GM23338 (cell line): ENCODE data around the gene HEBP1. TPM values are rescaled to one million over a fixed set of nuclear protein-coding genes. Genes with fewer than 3 reads are reported as not detected.

ENCODE experiments used
- ATAC-seq: fragments of 200-7000 bp; cut with Tn5 transposase; 3 replicates; pipeline ENCODE4 v1.9.1; 2020
- DNase-seq: peaks from one replicate; pipeline ENCODE4 v3.0.0-alpha.2; 2015; ENCODE audit warnings: low spot score
- H2AFZ ChIP-seq: fragments of 200-600 bp; sonication (generic); 2 replicates; pipeline ENCODE4 v1.8.0; 2016; ENCODE audit warnings: antibody characterized with exemption, mild to moderate bottlenecking, moderate library complexity
- H3F3A ChIP-seq: fragments of 200-600 bp; sonication (generic); replicated peaks from 2 replicates; pipeline ENCODE4 v1.8.0; 2017; ENCODE audit warnings: antibody characterized with exemption, mixed run types, low read depth
- H3K27ac ChIP-seq: fragments of 200-600 bp; sonication (generic); 2 replicates; pipeline ENCODE4 v1.6.1; 2016; ENCODE audit warnings: low read depth
- H3K27me3 ChIP-seq: fragments of 200-600 bp; sonication (generic); 2 replicates; pipeline ENCODE4 v1.8.0; 2016; ENCODE audit warnings: mild to moderate bottlenecking, mixed run types, moderate library complexity; ENCODE audit not compliant: insufficient read depth
- H3K36me3 ChIP-seq: fragments of 200-600 bp; sonication (generic); 2 replicates; pipeline ENCODE4 v1.8.0; 2016; ENCODE audit warnings: mild to moderate bottlenecking; ENCODE audit not compliant: insufficient read depth
- H3K4me1 ChIP-seq: fragments of 200-600 bp; sonication (generic); 2 replicates; pipeline ENCODE4 v1.8.0; 2016; ENCODE audit warnings: mild to moderate bottlenecking, moderate library complexity; ENCODE audit not compliant: insufficient read depth
- H3K4me2 ChIP-seq: fragments of 200-600 bp; sonication (generic); 2 replicates; pipeline ENCODE4 v1.7.1; 2017; ENCODE audit warnings: mixed run types
- H3K4me3 ChIP-seq: fragments of 200-600 bp; sonication (generic); 2 replicates; pipeline ENCODE4 v1.6.1; 2016; ENCODE audit warnings: mixed run types
- H3K79me2 ChIP-seq: fragments of 200-600 bp; sonication (generic); replicated peaks from 2 replicates; pipeline ENCODE4 v1.8.0; 2017; ENCODE audit warnings: mild to moderate bottlenecking; ENCODE audit not compliant: insufficient read depth
- H3K9me2 ChIP-seq: fragments of 200-600 bp; sonication (generic); 2 replicates; pipeline ENCODE4 v1.8.0; 2017; ENCODE audit not compliant: insufficient read depth
- H4K20me1 ChIP-seq: fragments of 200-600 bp; sonication (generic); replicated peaks from 2 replicates; pipeline ENCODE4 v1.8.0; 2017; ENCODE audit warnings: mild to moderate bottlenecking; ENCODE audit not compliant: insufficient read depth
- H3K27ac Mint-ChIP-seq: 2 replicates; pipeline ENCODE4 v1.8.0; 2020; ENCODE audit warnings: inconsistent platforms, mild to moderate bottlenecking, moderate library complexity, mixed read lengths
- H3K27me3 Mint-ChIP-seq: 3 replicates; pipeline ENCODE4 v1.8.0; 2022; ENCODE audit warnings: low read depth, mild to moderate bottlenecking, moderate library complexity, mixed read lengths, inconsistent platforms; ENCODE audit not compliant: insufficient read depth, poor library complexity
- H3K36me3 Mint-ChIP-seq: 3 replicates; pipeline ENCODE4 v1.8.0; 2021; ENCODE audit warnings: low read depth, mild to moderate bottlenecking, inconsistent platforms, moderate library complexity, mixed read lengths
- H3K4me1 Mint-ChIP-seq: 3 replicates; pipeline ENCODE4 v1.8.0; 2020; ENCODE audit warnings: mild to moderate bottlenecking, inconsistent platforms, mixed read lengths
- H3K4me3 Mint-ChIP-seq: 3 replicates; pipeline ENCODE4 v1.8.0; 2021; ENCODE audit warnings: moderate library complexity, mild to moderate bottlenecking, inconsistent platforms, mixed read lengths
- H3K9me3 Mint-ChIP-seq: 3 replicates; pipeline ENCODE4 v1.8.0; 2020; ENCODE audit warnings: moderate library complexity, mild to moderate bottlenecking, inconsistent platforms, mixed read lengths
- CREB1 ChIP-seq: fragments of 250-450 bp; sonication (Bioruptor Pico); IDR thresholded peaks from 2 replicates; pipeline ENCODE4 v1.5.0; 2020; ENCODE audit warnings: low read depth, mild to moderate bottlenecking, moderate library complexity
- EZH2 ChIP-seq: fragments of 200-600 bp; sonication (generic); IDR thresholded peaks from one replicate; pipeline ENCODE4 v1.8.0; 2017; ENCODE audit warnings: antibody characterized with exemption, mild to moderate bottlenecking, low read depth; ENCODE audit not compliant: unreplicated experiment
- EZH2phosphoT487 ChIP-seq: fragments of 200-600 bp; sonication (generic); IDR thresholded peaks from one replicate; pipeline ENCODE4 v1.8.1; 2018; ENCODE audit warnings: antibody characterized with exemption; ENCODE audit not compliant: unreplicated experiment
- NANOG ChIP-seq: IDR thresholded peaks from 2 replicates; pipeline ENCODE4 v1.6.1; 2016; ENCODE audit warnings: antibody characterized with exemption, borderline replicate concordance
- POLR2AphosphoS5 ChIP-seq: IDR thresholded peaks from 2 replicates; pipeline ENCODE4 v1.6.1; 2016; ENCODE audit warnings: antibody characterized with exemption, low read depth
- REST ChIP-seq: IDR thresholded peaks from one replicate; pipeline ENCODE4 v1.6.1; 2018; ENCODE audit warnings: antibody characterized with exemption; ENCODE audit not compliant: unreplicated experiment
- ZNF114 ChIP-seq: fragments of 250-450 bp; sonication (Bioruptor Pico); IDR thresholded peaks from 2 replicates; pipeline ENCODE4 v1.5.0; 2020; ENCODE audit warnings: mild to moderate bottlenecking, moderate library complexity
- long read RNA-seq: library from polyadenylated mRNA; unstranded; transcript quantifications from one replicate; pipeline ENCODE4 v2.0.0, GENCODE V29; 2020; ENCODE audit not compliant: unreplicated experiment
- polyA plus RNA-seq: library from polyadenylated mRNA; unstranded; fragments of >200 nt; fragmentation: Nextera tagmentation; extraction: Ambion mirVana; gene quantifications from 2 replicates; pipeline ENCODE4 v1.2.1, GENCODE V29; 2016
- total RNA-seq: library from RNA; depleted of rRNA; stranded (reverse); fragments of >200 nt; shearing (Covaris generic); gene quantifications from 2 replicates; pipeline ENCODE4 v1.2.3, GENCODE V29; 2014; rRNA removed
- TF ChIP-seq, protein P1 (sequence below): fragments of 250-450 bp; sonication (Bioruptor Pico); IDR thresholded peaks from 2 replicates; pipeline ENCODE4 v1.5.0; 2020; ENCODE audit warnings: mild to moderate bottlenecking, moderate library complexity

Gene HEBP1
- total RNA-seq = 25.2 and 33.9 TPM in 2 replicates
- 45.1 and 46.8 TPM in 2 replicates for polyA plus RNA-seq
- long read RNA-seq, transcript HEBP1-201 (4 exons, 1,173 nt) = major isoform, 91 of 93 reads
- long read RNA-seq, partial matches to known transcripts = 1 of 93 reads
- long read RNA-seq, other reads (novel, unspliced or antisense) = 1 of 93 reads

DNA sequence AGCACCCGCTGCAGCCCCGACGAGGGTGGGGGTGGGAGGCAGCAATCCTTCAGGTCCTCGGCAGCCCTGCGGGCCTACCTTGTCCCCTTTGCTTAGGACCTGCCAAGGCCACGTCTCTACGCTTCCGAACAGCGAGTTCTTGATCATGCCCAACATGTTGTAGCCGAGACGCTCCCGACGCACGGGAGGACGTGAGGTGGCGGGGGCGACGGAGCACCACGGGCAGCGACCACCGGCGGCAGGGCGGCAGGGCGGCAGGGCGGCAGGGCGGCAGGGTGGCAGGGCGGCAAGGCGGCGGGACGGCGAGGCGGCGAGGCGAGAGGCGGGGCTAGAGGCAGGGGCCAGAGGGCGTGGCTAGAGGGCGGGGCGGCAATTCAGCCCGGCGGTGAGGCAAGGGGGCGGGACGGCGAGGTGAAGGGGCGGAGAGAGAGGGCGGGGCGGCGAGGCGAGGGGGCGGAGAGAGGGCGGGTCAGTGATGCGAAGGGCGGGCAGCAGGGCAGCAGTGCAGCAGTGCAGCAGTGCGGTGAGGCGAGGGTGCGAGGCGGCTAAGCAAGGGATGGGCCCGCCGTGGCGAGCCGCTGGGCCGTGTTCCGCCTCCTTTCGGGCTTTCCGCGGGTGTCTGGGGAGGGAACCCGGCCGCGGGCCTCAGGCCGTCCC, at the start of gene HEBP1:
TSS of gene HEBP1 (minus strand) at position 307 of the 657 bp plus-strand sequence. CDS start at position 156, 151 bp downstream.
- peak within 1 kb of the TSS; percentile 90 for H3K4me3 ChIP-seq
- peaks cover 20% of the 10 kb centered on the region for H3K27me3 Mint-ChIP-seq
- H3K4me1 Mint-ChIP-seq = peaks cover 44% of the 10 kb centered on the region
- peak within 1 kb of the TSS; percentile 94 for H2AFZ ChIP-seq
- 0 out of 2 replicates have a peak within 1 kb of the TSS, but pooled peaks have one; percentile 50 for H3K27ac ChIP-seq
- TF ChIP-seq CREB1 (CRISPR knock-in tag) (no peak), POLR2AphosphoS5 (peak; percentile 90)
- H4K20me1 ChIP-seq = peaks cover 2% of the 10 kb centered on the region
- H3K36me3 ChIP-seq = no peaks in the 10 kb centered on the region
- peak within 1 kb of the TSS; percentile 84 for H3K4me3 Mint-ChIP-seq
- peaks cover 5% of the 10 kb centered on the region; the same call in 2 of the 3 replicates for H3K36me3 Mint-ChIP-seq
- DNase-seq (peak; percentile 94), ATAC-seq (peak; percentile 84)
- peaks cover 23% of the 10 kb centered on the region for H3K79me2 ChIP-seq
- peaks cover 8% of the 10 kb centered on the region; the same call in 1 of the 3 replicates for H3K9me3 Mint-ChIP-seq
- H3F3A ChIP-seq = 0 out of 2 replicates have a peak, but pooled peaks cover 6% of the 10 kb centered on the region
- H3K27me3 ChIP-seq = peaks cover 21% of the 10 kb centered on the region
- peak within 1 kb of the TSS; percentile 61 for H3K27ac Mint-ChIP-seq
- peaks cover 29% of the 10 kb centered on the region for H3K4me1 ChIP-seq
- no peaks in the 10 kb centered on the region for H3K9me2 ChIP-seq
- H3K4me2 ChIP-seq = peak within 1 kb of the TSS; percentile 100

DNA sequence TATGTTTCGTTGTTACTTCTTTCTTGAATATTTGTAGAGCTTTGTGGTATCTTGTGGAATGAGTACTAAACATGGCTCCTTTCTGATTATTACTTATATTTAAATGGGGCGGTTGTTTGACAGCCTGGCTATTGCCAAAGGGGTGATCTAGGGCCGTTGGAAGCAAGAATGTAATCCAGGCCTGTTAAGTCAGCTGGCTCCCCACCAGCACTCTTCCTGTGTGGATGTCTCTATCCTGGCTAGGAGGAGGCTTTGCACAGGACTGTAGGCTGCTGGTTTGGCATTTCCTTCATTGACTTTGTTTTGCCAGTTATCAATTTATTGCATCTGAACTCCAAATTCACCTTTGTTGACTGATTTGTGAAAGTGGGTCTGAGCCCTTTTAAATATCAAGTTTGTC, 49.8 kb upstream of the HEBP1 start:
- Histone ChIP-seq H3K9me2 (peaks cover 3% of the 10 kb centered on the region; the same call in 1 of the 2 replicates), H3K36me3 (peaks cover 21% of the 10 kb centered on the region), H2AFZ (no peak overlapping the region), H3K4me1 (peaks cover 12% of the 10 kb centered on the region; the same call in 1 of the 2 replicates), H3F3A (no peaks in the 10 kb centered on the region), H3K27me3 (no peaks in the 10 kb centered on the region), H3K4me2 (no peak overlapping the region), H3K27ac (no peak overlapping the region), H3K4me3 (no peak overlapping the region), H3K79me2 (peaks cover 82% of the 10 kb centered on the region), H4K20me1 (no peaks in the 10 kb centered on the region; the same call in 1 of the 2 replicates)
- H3K27ac Mint-ChIP-seq = no peak overlapping the region
- H3K27me3 Mint-ChIP-seq = peaks cover 2% of the 10 kb centered on the region
- H3K4me1 Mint-ChIP-seq = peaks cover 37% of the 10 kb centered on the region
- ATAC-seq = peak; percentile 70
- H3K4me3 Mint-ChIP-seq = no peak overlapping the region
- peaks cover 25% of the 10 kb centered on the region for H3K9me3 Mint-ChIP-seq
- DNase-seq = peak; percentile 28
- peaks cover 28% of the 10 kb centered on the region for H3K36me3 Mint-ChIP-seq
- TF ChIP-seq, protein P1, sequence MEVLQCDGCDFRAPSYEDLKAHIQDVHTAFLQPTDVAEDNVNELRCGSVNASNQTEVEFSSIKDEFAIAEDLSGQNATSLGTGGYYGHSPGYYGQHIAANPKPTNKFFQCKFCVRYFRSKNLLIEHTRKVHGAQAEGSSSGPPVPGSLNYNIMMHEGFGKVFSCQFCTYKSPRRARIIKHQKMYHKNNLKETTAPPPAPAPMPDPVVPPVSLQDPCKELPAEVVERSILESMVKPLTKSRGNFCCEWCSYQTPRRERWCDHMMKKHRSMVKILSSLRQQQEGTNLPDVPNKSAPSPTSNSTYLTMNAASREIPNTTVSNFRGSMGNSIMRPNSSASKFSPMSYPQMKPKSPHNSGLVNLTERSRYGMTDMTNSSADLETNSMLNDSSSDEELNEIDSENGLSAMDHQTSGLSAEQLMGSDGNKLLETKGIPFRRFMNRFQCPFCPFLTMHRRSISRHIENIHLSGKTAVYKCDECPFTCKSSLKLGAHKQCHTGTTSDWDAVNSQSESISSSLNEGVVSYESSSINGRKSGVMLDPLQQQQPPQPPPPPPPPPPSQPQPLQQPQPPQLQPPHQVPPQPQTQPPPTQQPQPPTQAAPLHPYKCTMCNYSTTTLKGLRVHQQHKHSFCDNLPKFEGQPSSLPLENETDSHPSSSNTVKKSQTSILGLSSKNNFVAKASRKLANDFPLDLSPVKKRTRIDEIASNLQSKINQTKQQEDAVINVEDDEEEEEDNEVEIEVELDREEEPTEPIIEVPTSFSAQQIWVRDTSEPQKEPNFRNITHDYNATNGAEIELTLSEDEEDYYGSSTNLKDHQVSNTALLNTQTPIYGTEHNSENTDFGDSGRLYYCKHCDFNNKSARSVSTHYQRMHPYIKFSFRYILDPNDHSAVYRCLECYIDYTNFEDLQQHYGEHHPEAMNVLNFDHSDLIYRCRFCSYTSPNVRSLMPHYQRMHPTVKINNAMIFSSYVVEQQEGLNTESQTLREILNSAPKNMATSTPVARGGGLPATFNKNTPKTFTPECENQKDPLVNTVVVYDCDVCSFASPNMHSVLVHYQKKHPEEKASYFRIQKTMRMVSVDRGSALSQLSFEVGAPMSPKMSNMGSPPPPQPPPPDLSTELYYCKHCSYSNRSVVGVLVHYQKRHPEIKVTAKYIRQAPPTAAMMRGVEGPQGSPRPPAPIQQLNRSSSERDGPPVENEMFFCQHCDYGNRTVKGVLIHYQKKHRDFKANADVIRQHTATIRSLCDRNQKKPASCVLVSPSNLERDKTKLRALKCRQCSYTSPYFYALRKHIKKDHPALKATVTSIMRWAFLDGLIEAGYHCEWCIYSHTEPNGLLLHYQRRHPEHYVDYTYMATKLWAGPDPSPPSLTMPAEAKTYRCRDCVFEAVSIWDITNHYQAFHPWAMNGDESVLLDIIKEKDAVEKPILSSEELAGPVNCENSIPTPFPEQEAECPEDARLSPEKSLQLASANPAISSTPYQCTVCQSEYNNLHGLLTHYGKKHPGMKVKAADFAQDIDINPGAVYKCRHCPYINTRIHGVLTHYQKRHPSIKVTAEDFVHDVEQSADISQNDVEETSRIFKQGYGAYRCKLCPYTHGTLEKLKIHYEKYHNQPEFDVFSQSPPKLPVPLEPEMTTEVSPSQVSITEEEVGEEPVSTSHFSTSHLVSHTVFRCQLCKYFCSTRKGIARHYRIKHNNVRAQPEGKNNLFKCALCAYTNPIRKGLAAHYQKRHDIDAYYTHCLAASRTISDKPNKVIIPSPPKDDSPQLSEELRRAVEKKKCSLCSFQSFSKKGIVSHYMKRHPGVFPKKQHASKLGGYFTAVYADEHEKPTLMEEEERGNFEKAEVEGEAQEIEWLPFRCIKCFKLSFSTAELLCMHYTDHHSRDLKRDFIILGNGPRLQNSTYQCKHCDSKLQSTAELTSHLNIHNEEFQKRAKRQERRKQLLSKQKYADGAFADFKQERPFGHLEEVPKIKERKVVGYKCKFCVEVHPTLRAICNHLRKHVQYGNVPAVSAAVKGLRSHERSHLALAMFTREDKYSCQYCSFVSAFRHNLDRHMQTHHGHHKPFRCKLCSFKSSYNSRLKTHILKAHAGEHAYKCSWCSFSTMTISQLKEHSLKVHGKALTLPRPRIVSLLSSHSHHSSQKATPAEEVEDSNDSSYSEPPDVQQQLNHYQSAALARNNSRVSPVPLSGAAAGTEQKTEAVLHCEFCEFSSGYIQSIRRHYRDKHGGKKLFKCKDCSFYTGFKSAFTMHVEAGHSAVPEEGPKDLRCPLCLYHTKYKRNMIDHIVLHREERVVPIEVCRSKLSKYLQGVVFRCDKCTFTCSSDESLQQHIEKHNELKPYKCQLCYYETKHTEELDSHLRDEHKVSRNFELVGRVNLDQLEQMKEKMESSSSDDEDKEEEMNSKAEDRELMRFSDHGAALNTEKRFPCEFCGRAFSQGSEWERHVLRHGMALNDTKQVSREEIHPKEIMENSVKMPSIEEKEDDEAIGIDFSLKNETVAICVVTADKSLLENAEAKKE (CRISPR knock-in tag) = no peak
- TF ChIP-seq NANOG (no peak), REST (no peak), EZH2 (no peak), CREB1 (CRISPR knock-in tag) (no peak), EZH2phosphoT487 (no peak), ZNF114 (CRISPR knock-in tag) (no peak)
